ENCODE data around the gene OTUD3.

GRCh38 chr1:19918057-19918456, 35.9 kb downstream of the OTUD3 start:
- TF ChIP-seq CTCF (conservative IDR thresholded peaks at IDR 0.05), result peak; percentile 87
- TF ChIP-seq EZH2 (IDR thresholded peaks at IDR 0.05; ENCODE audit: low read depth), result no peak

Measured in PC-9 (cell line).